HFF-Myc (cell line): ENCODE data around the gene GABARAPL2.
A peak's percentile ranks its signal among the peaks of the same experiment; 100 is the strongest.
"Not testable (repeated sequence)": the region's sequence is repeated elsewhere in the genome, so short reads cannot be mapped to it uniquely, and the experiment has no call there.

Experiments used
- DNase-seq: peaks from one replicate; pipeline ENCODE4 v3.0.0-alpha.2; 2011; ENCODE audit warnings: low read depth; ENCODE audit errors: extremely low read depth
- H3K4me3 ChIP-seq: replicated peaks from 2 replicates; pipeline ENCODE4 v1.5.1; 2011; ENCODE audit warnings: low read depth, mild to moderate bottlenecking, control low read depth, low read length
- CTCF ChIP-seq: IDR thresholded peaks from 2 replicates; pipeline ENCODE4 v1.5.1; 2012; ENCODE audit warnings: mild to moderate bottlenecking, low read depth, low read length, control low read depth; ENCODE audit errors: missing control alignments

GABARAPL2 gene

GRCh38 chr16:75590920-75591843, 25.0 kb downstream of the GABARAPL2 start:
- H3K4me3 ChIP-seq: no peak overlapping the region
- TF ChIP-seq CTCF: no peak
- DNase-seq: peak; percentile 24

GRCh38 chr16:75591927-75592326, 25.7 kb downstream of the GABARAPL2 start:
- not testable (repeated sequence) for H3K4me3 ChIP-seq, DNase-seq

GRCh38 chr16:75593308-75593707, 27.1 kb downstream of the GABARAPL2 start:
- TF ChIP-seq CTCF: no peak
- no peak overlapping the region for H3K4me3 ChIP-seq
- no peak for DNase-seq

GRCh38 chr16:75593825-75594820, 27.9 kb downstream of the GABARAPL2 start:
- H3K4me3 ChIP-seq: no peak overlapping the region
- no peak for TF ChIP-seq CTCF
- peak; percentile 76 for DNase-seq

GRCh38 chr16:75599452-75600277, 33.5 kb downstream of the GABARAPL2 start:
- no peak for TF ChIP-seq CTCF
- DNase-seq: no peak

GRCh38 chr16:75603241-75603640, 37.1 kb downstream of the GABARAPL2 start:
- no peak for DNase-seq
- TF ChIP-seq CTCF: no peak

More at GRCh38 chr16:75599452-75600277, 33.5 kb downstream of the GABARAPL2 start:
- H3K4me3 ChIP-seq: no peak overlapping the region

More at GRCh38 chr16:75603241-75603640, 37.1 kb downstream of the GABARAPL2 start:
- no peak overlapping the region for H3K4me3 ChIP-seq
